ENCODE results near the gene ZFYVE27.

Gene ZFYVE27

DNA sequence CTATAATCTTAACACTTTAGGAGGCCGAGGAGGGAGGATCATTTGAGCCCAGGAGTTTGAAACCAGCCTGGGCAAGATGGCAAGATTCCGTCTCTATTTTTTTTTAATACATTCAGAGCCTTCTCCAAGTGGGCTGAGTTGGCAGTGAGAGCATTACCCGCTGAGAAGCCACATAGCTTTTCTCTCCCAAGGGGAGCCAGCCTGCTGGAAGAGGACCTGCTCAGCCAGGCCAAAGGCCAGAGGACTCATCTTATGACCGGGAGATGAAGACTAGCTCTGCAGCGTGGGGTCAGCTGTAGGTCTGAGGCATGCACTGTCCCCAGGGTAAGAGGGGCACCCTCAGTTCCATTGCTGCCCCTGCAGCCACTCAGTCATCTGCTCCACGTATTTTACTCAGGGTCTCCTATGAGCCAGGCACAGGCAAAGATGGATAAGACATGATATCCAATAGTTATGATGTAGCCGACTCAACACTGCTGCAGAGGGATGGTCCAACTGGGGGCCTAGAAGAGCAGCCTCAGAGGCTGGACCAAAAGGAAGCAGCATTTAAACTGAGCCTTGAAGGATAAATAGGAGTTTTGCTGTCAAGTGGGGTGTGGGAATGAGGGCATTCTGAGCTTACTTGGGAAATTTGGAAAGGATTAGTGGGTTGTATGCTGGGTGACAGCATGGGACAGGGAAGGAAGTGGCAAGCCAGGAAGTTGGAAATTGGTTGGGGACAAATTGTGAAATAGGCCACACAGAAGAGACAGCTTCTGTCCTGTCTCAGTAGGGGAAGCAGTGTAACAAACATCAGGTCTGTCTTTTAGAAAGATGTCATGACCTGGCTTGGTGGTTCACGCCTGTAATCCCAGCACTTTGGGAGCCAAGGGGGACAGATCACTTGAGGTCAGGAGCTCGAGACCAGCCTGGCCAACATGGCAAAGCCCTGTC, 25.0 kb upstream of the ZFYVE27 start:
- TF ChIP-seq, protein P1, sequence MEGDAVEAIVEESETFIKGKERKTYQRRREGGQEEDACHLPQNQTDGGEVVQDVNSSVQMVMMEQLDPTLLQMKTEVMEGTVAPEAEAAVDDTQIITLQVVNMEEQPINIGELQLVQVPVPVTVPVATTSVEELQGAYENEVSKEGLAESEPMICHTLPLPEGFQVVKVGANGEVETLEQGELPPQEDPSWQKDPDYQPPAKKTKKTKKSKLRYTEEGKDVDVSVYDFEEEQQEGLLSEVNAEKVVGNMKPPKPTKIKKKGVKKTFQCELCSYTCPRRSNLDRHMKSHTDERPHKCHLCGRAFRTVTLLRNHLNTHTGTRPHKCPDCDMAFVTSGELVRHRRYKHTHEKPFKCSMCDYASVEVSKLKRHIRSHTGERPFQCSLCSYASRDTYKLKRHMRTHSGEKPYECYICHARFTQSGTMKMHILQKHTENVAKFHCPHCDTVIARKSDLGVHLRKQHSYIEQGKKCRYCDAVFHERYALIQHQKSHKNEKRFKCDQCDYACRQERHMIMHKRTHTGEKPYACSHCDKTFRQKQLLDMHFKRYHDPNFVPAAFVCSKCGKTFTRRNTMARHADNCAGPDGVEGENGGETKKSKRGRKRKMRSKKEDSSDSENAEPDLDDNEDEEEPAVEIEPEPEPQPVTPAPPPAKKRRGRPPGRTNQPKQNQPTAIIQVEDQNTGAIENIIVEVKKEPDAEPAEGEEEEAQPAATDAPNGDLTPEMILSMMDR (conservative IDR thresholded peaks at IDR 0.05), result no peak
- H3K27ac ChIP-seq, result no peak overlapping the region

DNA sequence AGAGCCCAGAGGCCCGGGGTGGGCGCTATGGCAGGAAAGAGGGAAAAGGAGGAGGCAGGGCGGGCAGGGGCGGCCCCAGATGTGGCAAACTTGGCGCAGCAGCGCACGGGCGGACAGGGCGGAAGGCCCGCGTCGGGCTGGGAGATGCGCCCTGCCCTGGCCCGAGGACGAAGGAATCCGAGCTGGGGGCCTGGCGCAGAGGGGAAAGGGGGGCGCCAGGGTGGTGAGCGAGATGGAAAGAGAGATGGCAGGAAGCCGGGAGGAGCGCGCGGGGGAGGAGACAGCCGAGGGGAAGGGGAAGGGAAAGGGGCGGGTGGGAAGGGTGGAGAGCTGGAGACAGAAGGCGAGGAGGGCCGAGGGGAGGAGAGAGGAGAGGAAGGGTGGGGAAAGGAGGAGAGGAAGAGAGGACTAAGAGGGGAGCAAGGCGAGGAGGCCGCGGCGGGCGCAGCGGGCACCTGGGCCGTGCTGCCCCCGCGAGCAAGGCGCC, 23.5 kb upstream of the ZFYVE27 start, which contains the start of gene MARVELD1:
TSS of gene MARVELD1 (plus strand) at position 392 of the 487 bp plus-strand sequence. CDS start 147 bp downstream, outside the sequence.
- TF ChIP-seq, protein P1 (conservative IDR thresholded peaks at IDR 0.05), result no peak
- H3K27ac ChIP-seq, result peak within 1 kb of the TSS; percentile 94

DNA sequence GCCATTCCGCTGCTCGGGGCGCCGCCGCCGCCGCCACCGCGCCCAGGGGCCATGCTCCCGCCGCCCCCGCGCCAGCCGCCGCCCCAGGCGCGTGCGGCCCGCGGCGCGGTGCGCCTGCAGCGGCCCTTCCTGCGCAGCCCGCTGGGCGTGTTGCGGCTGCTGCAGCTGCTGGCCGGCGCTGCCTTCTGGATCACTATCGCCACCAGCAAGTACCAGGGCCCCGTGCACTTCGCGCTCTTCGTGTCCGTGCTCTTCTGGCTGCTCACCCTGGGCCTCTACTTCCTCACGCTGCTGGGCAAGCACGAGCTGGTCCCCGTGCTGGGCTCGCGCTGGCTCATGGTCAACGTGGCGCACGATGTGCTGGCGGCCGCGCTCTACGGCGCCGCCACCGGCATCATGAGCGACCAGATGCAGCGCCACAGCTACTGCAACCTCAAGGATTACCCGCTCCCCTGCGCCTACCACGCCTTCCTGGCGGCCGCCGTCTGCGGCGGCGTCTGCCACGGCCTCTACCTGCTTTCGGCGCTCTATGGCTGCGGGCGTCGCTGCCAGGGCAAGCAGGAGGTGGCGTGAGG, 23.0 kb upstream of the ZFYVE27 start:
- TF ChIP-seq, protein P1 (conservative IDR thresholded peaks at IDR 0.05), result peak; percentile 29
- peak overlapping the region; percentile 94 for H3K27ac ChIP-seq

DNA sequence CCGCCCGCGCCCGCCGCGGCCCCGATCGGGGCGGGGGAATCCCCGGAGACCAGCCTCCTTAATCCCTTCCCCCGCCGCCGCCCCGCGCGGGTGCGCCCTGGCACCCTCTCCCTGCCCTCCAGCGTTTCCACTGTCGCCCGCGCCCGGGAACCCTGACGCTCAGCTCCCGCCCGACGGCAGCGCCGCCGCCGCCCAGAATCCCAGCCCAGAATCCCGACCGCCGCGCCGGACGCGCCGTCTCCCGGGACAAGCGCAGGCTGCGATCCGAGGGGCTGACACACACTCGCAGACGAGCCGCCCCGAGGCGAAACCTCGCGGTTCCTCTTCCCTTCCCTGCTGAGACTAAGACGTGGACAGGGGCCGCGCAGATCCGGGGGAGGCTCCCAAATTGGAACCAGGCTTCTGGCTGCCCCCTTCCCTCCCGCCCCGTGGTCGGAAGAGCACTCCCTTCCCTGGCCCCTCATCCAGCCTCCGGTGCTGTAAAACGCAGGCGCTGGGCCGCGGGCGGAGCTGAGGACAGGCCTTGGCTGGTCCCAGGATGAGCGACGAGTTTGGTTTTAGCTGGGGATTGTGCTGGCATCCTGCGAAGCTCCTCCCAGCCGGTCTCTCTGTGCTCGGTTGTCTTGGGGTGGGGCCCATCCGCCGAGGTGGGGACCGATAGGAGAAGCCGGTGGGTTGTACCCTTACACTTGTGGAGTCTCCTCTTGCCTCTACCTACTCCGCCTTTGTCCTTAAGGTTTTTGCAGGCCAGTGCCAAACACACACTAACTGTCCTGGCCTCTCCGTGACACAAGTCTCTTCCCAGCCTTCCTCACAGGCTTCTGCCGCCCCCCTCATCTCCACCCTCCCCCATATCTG, 22.3 kb upstream of the ZFYVE27 start:
- peak overlapping the region; percentile 94 for H3K27ac ChIP-seq
- TF ChIP-seq, protein P1 (conservative IDR thresholded peaks at IDR 0.05), result peak; percentile 3; the same call in 1 of the 2 replicates

DNA sequence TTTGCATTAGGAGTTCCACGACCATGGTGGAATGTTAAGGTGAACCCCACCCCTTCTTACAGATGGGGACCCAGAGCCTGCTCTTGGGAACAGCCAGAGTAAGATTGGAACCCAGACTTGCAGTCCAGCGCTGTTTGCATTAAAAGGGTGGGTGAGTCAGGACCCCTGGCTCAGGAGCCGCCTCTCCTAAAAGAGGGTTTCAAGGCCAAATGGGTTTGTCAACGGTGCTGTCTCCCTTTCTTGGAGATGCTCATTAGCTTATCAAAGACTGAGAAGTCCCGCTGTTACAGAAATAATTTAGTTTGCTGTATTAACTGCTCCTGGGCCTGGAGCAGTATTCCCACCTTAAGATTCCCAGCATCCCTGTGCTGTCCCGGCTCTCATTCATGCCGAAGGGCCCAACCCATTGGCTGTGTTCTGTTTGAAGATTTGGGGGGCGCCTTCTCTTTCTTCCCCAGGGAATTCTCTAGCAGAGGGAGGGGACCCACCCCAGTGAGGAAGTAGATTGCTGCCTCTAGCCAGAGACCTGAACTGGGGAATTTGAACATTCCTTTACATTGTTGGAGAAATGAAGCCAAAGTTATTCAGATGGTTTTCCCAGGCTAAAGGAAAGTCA, 21.6 kb upstream of the ZFYVE27 start:
- TF ChIP-seq, protein P1 (conservative IDR thresholded peaks at IDR 0.05), result no peak
- peak overlapping the region; percentile 94 for H3K27ac ChIP-seq

DNA sequence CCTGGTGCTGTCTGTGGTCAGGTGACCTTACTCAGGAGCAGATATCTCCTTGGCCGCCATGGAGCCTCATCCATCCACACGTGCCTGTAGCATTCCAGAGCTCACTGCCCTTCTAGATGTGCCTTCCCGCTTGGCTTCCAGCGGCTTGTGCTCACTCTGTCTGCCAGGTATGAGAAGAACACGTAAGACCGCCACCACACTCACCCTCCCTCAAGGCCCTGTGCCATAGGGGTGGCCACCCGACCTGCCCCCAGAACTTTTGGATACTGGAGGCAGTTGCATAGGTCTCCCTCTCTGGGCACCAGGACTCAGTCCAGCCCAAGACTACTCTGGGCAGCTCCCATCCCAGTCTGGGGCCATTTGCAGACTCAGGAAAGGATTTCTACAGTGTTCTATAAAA, 19.3 kb upstream of the ZFYVE27 start:
- TF ChIP-seq, protein P1 (conservative IDR thresholded peaks at IDR 0.05), result no peak
- peak overlapping the region; percentile 68 for H3K27ac ChIP-seq
